Measurements from ENCODE around the gene CMAS. TPM values are rescaled to one million over a fixed set of nuclear protein-coding genes. Genes with fewer than 3 reads are reported as not detected.

The CMAS gene
- total RNA-seq, 1 experiment from 2014 or later, result 24.3 TPM

GRCh38 chr12:22042976-22043669 lies 2.9 kb upstream of the CMAS start:
- BruUV-seq (replicated peaks), result no TSS peak
- Histone ChIP-seq H3K9me3 (ENCODE audit: control insufficient read depth, insufficient read depth, low read depth, low read length) (no peaks in the 10 kb centered on the region), H3K27ac (ENCODE audit: low read length) (no peak overlapping the region), H3K4me1 (ENCODE audit: control insufficient read depth, insufficient read depth, low read length) (no peaks in the 10 kb centered on the region), H3K4me3 (ENCODE audit: low read depth in 2 of 2, low read length in 2 of 2) (no peak overlapping the region), H3K27me3 (ENCODE audit: control insufficient read depth, insufficient read depth, low read length) (no peaks in the 10 kb centered on the region), H3K36me3 (ENCODE audit: control insufficient read depth, insufficient read depth, low read length) (no peaks in the 10 kb centered on the region; the same call in 1 of the 2 replicates)
- in situ Hi-C loops (cut with HindIII; ENCODE audit: low pct_unique_long_range_greater_than_20kb, low sequenced_read_pairs), result no loop called here
- POLR2A ChIA-PET, result no interaction called here
- DNase-seq (ENCODE audit: low read depth, low spot score) (peak; percentile 15), ATAC-seq (no peak)
- intact Hi-C loops (cut with micrococcal nuclease; ENCODE audit: unreplicated experiment), result no loop called here
- CTCF ChIA-PET, result no interaction called here
- TF ChIP-seq POLR2AphosphoS5 (IDR thresholded peaks at IDR 0.05; ENCODE audit: low read depth, low read length) (no peak), CTCF (IDR thresholded peaks at IDR 0.05) (no peak), REST (IDR thresholded peaks at IDR 0.05; ENCODE audit: insufficient read depth in 1 of 2, low read depth in 2 of 2, low read length in 1 of 2) (no peak), TCF7L2 (IDR thresholded peaks at IDR 0.05; ENCODE audit: low read depth, low read length) (no peak), SIN3A (IDR thresholded peaks at IDR 0.05; ENCODE audit: borderline replicate concordance, insufficient read depth, low read depth, low read length) (no peak)

- no peak overlapping the region for H3K27ac ChIP-seq (ENCODE audit: low read length)
- H3K36me3 ChIP-seq (ENCODE audit: control insufficient read depth, insufficient read depth, low read length), result no peaks in the 10 kb centered on the region; the same call in 1 of the 2 replicates
- ChIA-PET CTCF (no interaction called here), POLR2A (no interaction called here)
- H3K9me3 ChIP-seq (ENCODE audit: control insufficient read depth, insufficient read depth, low read depth, low read length), result no peaks in the 10 kb centered on the region
- no TSS peak for BruUV-seq (replicated peaks)
- DNase-seq (ENCODE audit: low read depth, low spot score) (no peak), ATAC-seq (no peak)
- intact Hi-C loops (cut with micrococcal nuclease; ENCODE audit: unreplicated experiment), result no loop called here
- in situ Hi-C loops (cut with HindIII; ENCODE audit: low pct_unique_long_range_greater_than_20kb, low sequenced_read_pairs), result no loop called here
- H3K27me3 ChIP-seq (ENCODE audit: control insufficient read depth, insufficient read depth, low read length), result no peaks in the 10 kb centered on the region
- H3K4me1 ChIP-seq (ENCODE audit: control insufficient read depth, insufficient read depth, low read length), result no peaks in the 10 kb centered on the region
- H3K4me3 ChIP-seq (ENCODE audit: low read depth in 2 of 2, low read length in 2 of 2), result no peak overlapping the region
- TF ChIP-seq TCF7L2 (IDR thresholded peaks at IDR 0.05; ENCODE audit: low read depth, low read length) (no peak), SIN3A (IDR thresholded peaks at IDR 0.05; ENCODE audit: borderline replicate concordance, insufficient read depth, low read depth, low read length) (no peak), POLR2AphosphoS5 (IDR thresholded peaks at IDR 0.05; ENCODE audit: low read depth, low read length) (no peak), REST (IDR thresholded peaks at IDR 0.05; ENCODE audit: insufficient read depth in 1 of 2, low read depth in 2 of 2, low read length in 1 of 2) (no peak), CTCF (IDR thresholded peaks at IDR 0.05) (no peak)
These were observed 2.1 kb upstream of the CMAS start for GRCh38 chr12:22043943-22044342.

Data from Panc1 (cell line).